ENCODE data around the gene MARVELD3. TPM values are rescaled to one million over a fixed set of nuclear protein-coding genes. Genes with fewer than 3 reads are reported as not detected.
"Not testable (repeated sequence)": the region's sequence is repeated elsewhere in the genome, so short reads cannot be mapped to it uniquely, and the experiment has no call there.

MARVELD3 gene, protein sequence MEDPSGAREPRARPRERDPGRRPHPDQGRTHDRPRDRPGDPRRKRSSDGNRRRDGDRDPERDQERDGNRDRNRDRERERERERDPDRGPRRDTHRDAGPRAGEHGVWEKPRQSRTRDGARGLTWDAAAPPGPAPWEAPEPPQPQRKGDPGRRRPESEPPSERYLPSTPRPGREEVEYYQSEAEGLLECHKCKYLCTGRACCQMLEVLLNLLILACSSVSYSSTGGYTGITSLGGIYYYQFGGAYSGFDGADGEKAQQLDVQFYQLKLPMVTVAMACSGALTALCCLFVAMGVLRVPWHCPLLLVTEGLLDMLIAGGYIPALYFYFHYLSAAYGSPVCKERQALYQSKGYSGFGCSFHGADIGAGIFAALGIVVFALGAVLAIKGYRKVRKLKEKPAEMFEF
- not detected for total RNA-seq

- DNase-seq (ENCODE audit: low spot score in 2 of 2): peak in 1 of 2 donors; percentile 63
- intact Hi-C loops (cut with DNase I): no loop called here
- TF ChIP-seq CTCF (IDR thresholded peaks at IDR 0.05): no peak
- Histone ChIP-seq H3K36me3 (no peaks in the 10 kb centered on the region), H3K27ac (no peak within 1 kb of the TSS), H3K4me3 (peak within 1 kb of the TSS; percentile 53 to 56), H3K9me3 (no peaks in the 10 kb centered on the region), H3K27me3 (peaks cover 10% of the 10 kb centered on the region), H3K4me1 (peaks cover 7 to 9% of the 10 kb centered on the region in 2 donors)
These were observed at the start of gene MARVELD3 for GRCh38 chr16:71626018-71626857. TSS of gene MARVELD3 (plus strand) at chr16:71626184. CDS start at chr16:71626230, 46 bp downstream.

DNA sequence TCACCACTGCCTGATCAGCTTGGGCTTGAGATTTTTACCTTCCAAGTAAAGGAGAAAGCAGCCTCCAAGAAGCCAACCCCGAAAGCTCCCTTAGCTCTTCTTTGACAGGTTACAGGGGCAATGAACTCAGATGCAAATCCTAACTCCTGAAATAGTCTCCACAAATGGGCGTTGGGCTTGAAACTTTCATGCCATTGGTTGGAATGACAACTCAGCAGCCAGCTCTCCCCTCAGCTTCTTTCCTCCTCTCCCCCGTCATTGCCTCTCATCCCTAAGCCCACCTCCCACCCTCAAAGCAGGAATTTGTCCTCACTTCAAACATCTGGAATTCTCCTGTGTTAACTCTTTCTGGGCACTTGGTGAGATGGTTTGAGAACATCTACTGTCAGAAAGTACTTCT, 49.0 kb upstream of the MARVELD3 start, which contains the start of gene TAT:
Gene TAT, minus strand, starts transcription at position 122 of the 400 bp plus-strand sequence. CDS start 677 bp downstream, outside the sequence.
- no peak for TF ChIP-seq CTCF (IDR thresholded peaks at IDR 0.05)
- Histone ChIP-seq H3K27me3 (no peaks in the 10 kb centered on the region), H3K4me3 (no peak within 1 kb of the TSS), H3K27ac (no peak within 1 kb of the TSS), H3K9me3 (no peaks in the 10 kb centered on the region), H3K36me3 (no peaks in the 10 kb centered on the region), H3K4me1 (no peaks in the 10 kb centered on the region)
- DNase-seq (ENCODE audit: low spot score in 2 of 2): no peak
- intact Hi-C loops (cut with DNase I): no loop called here

DNA sequence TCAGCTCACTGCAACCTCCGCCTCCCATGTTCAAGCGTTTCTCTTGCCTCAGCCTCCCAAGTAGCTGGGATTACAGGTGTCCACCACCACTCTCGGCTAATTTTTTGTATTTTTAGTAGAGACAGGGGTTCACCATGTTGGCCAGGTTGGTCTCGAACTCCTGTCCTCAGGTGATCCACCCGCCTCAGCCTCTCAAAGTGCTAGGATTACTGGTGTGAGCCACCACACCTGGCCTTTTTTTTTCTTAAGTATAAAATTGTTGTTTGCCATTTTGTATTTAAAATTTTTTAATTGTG, 43.5 kb upstream of the MARVELD3 start:
- H3K4me1 ChIP-seq; H3K27ac ChIP-seq; H3K9me3 ChIP-seq; H3K27me3 ChIP-seq; intact Hi-C loops (cut with DNase I); DNase-seq (ENCODE audit: low spot score in 2 of 2); H3K4me3 ChIP-seq; H3K36me3 ChIP-seq: not testable (repeated sequence)

DNA sequence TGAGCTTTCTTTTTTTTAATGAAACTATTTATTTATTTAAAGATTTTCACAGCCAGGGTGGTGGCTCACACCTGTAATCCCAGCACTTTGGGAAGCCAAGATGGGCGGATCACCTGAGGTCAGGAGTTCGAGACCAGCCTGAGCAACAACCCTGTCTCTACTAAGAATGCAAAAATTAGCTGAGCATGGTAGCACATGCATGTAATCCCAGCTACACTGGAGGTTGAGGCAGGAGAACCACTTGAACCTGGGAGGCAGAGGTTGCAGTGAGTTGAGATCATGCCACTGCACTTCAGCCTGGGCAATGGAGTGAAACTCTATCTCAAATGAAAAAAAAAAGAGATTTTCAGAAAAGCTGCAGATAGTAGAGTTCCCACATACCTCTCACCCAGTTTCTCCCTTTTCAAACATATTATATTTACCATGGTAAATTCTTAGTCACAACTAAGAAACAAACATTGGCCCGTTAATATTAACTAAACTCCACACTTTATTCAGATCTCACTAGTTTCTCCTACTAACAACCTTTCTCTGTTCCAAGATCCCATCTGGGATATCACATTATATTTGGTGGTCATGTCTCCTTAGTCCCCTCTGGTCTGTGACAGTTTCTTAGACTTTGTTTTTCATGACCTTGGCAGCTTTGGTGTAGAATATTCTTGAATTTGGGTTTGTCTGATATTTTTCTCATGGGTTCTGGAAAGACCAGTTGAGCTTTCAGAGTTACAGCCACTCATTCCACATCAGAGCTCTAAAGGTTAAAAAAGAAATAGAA, 41.3 kb upstream of the MARVELD3 start:
- TF ChIP-seq CTCF (IDR thresholded peaks at IDR 0.05): no peak
- DNase-seq (ENCODE audit: low spot score in 2 of 2): no peak
- Histone ChIP-seq H3K27ac (no peak overlapping the region), H3K9me3 (no peaks in the 10 kb centered on the region), H3K36me3 (no peaks in the 10 kb centered on the region), H3K27me3 (no peaks in the 10 kb centered on the region), H3K4me3 (no peak overlapping the region), H3K4me1 (no peaks in the 10 kb centered on the region)
- intact Hi-C loops (cut with DNase I): no loop called here

DNA sequence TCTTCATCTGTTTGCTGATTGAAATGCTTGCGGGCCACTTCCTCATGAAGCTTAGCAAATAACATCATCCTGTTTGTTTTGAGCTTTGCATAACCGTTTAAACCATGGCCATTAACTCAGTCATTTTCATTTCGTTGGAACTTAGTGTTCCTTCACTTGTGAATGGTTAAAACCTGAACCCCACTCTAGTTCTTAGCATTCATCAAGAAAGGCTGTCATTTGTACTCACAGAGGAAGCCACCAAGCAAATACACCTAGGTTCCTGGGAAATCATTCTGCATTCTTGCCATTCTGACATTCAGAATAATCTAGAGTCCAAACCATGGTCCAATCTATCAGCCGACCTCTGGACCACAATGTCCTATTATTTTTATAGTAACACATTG, 40.7 kb upstream of the MARVELD3 start:
- no peaks in the 10 kb centered on the region for H3K4me1 ChIP-seq
- no peaks in the 10 kb centered on the region for H3K27me3 ChIP-seq
- no peaks in the 10 kb centered on the region for H3K36me3 ChIP-seq
- no peak overlapping the region for H3K4me3 ChIP-seq
- H3K27ac ChIP-seq: no peak overlapping the region
- DNase-seq (ENCODE audit: low spot score in 2 of 2): no peak
- no peaks in the 10 kb centered on the region for H3K9me3 ChIP-seq
- TF ChIP-seq CTCF (IDR thresholded peaks at IDR 0.05): no peak
- intact Hi-C loops (cut with DNase I): no loop called here

- H3K9me3 ChIP-seq; DNase-seq (ENCODE audit: low spot score in 2 of 2); H3K4me1 ChIP-seq; H3K27ac ChIP-seq; intact Hi-C loops (cut with DNase I); H3K27me3 ChIP-seq; H3K4me3 ChIP-seq; H3K36me3 ChIP-seq: not testable (repeated sequence)
These were observed 36.6 kb upstream of the MARVELD3 start for GRCh38 chr16:71589334-71589733.

- H3K4me3 ChIP-seq; DNase-seq (ENCODE audit: low spot score in 2 of 2); H3K4me1 ChIP-seq; H3K36me3 ChIP-seq; intact Hi-C loops (cut with DNase I); H3K27ac ChIP-seq; H3K9me3 ChIP-seq; H3K27me3 ChIP-seq: not testable (repeated sequence)
These were observed 35.9 kb upstream of the MARVELD3 start for GRCh38 chr16:71590071-71590470.
